GM19468 (cell line): Measurements from ENCODE around the gene GLIS2.
"Not testable (repeated sequence)": the region's sequence is repeated elsewhere in the genome, so short reads cannot be mapped to it uniquely, and the experiment has no call there.

ENCODE experiments used
- ATAC-seq: cut with Tn5 transposase; IDR thresholded peaks from one replicate; pipeline ENCODE4 v1.9.1; 2021; ENCODE audit warnings: mild to moderate bottlenecking, moderate library complexity, moderate number of reproducible peaks; ENCODE audit not compliant: unreplicated experiment; ENCODE audit errors: extremely low read depth

Gene GLIS2

DNA sequence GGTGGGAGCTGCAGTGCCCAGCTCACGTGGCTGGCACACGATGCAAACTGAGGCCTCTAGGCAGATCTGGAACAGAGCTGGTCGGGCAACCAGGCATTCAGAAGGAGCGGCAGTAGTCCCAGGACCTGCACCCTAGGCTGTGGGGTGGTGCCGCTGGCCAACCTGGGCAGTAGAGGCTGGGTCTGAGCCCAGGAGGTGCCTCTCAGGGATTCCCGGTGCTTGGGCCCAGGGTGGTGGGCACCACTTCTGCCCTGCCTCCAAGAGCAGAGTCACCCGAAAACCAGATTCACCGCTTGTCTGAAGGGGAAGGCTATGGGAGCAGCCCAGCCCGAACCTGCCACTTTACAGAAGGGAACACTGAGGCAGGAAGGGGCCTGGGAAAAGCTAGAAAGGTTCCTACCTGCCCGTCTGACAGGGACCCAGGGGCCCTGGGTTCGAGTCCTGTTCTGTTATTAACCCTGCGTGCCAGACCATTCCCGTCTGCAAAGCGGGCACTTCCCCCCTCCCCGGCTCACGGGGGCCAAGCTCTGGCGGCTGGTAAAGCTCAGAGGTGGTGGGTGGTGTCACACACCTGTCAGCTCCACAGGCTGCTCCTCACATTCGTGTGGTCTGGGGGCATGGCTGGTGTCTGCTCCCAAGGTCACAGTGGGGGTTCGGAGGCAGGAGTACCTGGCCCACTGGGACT, 16.9 kb downstream of the GLIS2 start:
- no peak for ATAC-seq

DNA sequence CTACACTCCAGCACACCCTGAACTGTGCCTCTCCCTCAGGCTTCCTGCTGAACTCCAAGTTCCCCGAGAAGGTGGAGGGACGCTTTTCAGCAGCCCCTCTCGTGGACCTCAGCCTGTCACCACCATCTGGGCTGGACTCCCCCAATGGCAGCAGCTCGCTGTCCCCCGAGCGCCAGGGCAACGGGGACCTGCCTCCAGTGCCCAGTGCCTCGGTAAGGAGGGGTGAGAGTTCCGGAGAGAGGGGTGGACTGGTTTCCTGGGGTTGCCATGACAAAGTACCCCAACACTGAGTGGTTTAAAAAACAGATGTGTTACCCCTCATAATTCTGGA, 17.4 kb downstream of the GLIS2 start:
- no peak for ATAC-seq

DNA sequence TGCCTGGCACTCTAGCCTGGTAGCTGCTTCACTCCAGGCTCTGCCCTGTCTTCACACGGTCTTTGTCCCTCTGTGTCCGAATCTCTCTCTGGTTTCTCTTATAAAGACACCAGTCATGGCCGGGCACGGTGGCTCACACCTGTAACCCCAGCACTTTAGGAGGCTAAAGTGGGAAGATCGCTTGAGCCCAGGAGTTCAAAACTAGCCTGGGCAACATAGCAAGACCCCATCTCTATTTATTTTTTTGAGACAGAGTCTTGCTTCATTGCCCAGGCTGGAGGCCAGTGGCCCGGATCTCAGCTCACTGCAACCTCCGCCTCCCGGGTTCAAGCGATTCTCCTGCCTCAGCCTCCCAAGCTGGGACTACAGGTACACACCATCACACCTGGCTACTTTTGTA, 17.8 kb downstream of the GLIS2 start:
- not testable (repeated sequence) for ATAC-seq

DNA sequence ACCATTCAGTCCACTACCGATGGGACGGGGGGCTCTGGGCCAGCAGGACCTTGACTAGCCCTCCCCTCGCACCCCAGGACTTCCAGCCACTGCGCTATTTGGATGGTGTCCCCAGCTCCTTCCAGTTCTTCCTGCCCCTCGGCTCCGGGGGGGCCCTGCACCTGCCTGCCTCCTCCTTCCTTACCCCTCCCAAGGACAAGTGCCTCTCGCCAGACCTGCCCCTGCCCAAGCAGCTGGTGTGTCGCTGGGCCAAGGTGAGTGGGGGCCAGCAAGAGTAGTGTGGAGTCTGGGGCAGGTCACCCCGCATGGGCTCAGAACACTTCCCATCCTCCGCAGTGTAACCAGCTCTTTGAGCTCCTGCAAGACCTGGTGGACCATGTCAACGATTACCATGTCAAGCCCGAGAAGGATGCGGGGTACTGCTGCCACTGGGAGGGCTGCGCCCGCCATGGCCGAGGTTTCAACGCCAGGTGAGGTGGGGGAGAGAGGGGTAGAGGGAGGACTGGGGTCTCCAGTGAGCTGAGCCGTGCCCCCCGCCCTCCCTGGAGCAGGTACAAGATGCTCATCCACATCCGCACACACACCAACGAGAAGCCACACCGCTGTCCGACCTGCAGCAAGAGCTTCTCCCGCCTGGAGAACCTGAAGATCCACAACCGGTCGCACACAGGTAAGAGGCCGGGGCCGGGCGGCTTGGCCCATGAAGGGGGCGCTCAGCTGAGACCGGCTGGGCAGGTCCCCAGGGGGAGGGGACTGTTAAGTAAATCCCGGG, 19.0 kb downstream of the GLIS2 start:
- ATAC-seq: no peak

DNA sequence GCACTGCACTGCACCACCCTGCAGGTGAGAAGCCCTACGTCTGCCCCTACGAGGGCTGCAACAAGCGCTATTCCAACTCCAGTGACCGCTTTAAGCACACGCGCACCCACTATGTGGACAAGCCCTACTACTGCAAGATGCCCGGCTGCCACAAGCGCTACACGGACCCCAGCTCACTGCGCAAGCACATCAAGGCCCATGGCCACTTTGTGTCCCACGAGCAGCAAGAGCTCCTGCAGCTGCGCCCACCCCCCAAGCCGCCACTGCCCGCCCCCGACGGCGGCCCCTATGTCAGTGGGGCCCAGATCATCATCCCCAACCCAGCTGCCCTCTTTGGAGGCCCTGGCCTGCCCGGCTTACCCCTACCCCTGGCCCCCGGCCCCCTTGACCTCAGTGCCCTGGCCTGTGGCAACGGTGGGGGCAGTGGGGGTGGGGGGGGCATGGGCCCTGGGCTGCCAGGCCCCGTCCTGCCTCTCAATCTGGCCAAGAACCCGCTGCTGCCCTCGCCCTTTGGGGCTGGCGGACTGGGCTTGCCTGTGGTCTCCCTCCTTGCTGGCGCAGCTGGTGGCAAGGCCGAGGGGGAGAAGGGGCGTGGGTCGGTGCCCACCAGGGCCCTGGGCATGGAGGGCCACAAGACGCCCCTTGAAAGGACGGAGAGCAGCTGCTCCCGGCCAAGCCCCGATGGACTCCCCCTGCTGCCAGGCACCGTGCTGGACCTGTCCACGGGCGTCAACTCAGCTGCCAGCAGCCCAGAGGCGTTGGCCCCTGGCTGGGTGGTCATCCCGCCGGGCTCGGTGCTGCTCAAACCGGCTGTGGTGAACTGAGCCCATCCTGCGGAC, 21.1 kb downstream of the GLIS2 start:
- ATAC-seq: no peak

DNA sequence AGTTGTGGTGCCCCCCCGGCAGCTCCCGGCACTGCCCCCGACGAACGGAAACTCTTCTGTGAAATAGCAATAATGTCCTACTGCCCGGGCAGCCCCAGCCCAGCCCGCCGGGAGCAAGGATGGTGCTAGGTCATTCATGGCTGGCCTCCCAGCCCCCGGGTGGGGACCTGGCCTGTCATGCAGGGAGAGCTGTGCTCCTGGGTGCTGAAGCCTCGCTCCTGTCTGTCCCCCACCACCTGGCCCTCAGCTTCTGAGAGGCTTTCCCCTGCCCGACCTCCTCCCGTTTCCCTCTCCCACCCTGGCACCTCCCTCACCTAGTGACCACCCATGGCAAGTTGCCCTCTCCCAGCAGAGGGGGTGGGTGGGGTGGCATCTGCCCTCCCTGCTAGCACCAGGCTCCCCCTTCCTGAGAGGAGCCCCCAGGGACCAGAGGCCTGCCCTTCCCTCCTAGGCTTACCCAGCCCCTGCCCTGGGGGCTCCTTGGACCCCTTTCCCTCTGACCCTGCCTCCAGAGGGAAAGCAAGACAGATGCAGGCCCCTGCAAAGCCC, 21.7 kb downstream of the GLIS2 start:
- ATAC-seq: no peak

DNA sequence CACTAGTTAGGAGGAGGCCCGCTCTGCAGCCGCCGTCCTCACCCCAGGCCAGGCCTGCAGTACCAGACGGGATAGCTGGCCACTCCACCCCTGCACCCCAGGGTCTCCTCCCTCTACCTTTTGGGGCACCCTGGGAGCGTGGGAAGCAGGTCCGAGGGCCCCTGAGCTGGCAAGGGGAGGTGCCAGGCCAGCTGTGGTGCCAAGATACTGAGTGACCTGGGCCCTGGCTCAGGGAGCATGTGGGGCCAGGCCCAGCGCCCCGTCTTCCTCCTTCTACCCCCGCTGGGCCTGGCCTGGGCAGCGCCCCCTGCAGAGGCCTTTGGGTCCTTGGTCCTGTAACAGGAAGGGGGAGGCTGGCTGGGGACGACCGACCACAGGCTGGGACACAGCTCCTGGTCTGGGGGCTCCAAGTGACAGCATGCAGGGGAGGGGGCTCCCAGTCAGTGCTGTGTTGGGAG, 22.3 kb downstream of the GLIS2 start:
- no peak for ATAC-seq

DNA sequence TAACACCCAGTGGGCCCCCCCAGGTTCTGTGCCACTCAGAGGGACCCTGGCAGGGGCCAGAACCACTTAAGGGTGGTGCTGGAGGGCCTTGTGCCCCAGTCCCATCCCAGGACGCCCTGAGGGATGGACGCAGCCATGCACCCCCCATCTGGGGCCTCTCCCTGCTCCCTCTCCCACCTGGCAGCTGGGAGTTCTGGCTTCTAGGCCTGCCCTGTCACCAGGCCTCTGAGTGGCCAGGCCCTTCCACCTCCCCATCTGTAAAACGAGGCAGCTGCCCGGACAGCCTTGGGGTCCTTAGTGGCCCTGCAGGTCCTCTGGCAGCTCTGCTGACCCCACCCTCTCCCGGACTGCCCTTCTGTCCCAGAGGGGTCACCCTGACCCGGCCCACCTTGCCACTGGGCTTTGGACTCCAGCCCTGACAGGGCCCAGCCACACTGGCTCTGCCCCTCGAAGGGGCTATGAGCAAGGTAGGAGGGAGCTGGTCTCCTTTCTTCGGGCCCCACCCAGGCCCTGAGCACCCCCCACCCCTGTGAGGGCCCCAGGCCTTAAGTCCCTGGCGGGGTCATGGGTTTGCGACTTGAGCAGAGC, 22.9 kb downstream of the GLIS2 start:
- ATAC-seq: no peak

DNA sequence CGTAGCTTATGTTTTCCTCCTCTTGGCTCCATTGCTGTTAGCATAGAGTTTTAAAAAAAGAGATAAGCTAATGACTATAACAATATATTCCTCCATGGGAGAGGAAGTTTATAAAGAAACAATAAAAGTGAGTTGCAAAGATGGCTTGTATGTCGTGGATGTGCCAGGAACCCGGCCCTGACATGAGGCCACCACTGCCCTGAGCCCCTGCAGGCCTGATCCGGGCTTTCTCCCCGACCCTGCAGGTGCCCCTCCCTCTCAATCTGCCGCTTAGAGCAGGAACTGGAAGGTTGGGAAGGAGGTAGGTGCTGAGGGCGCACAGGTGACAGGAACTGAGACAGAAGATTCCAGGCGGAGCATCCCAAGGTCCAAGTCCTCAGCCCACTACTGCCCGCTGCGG, 23.6 kb downstream of the GLIS2 start:
- ATAC-seq: no peak

DNA sequence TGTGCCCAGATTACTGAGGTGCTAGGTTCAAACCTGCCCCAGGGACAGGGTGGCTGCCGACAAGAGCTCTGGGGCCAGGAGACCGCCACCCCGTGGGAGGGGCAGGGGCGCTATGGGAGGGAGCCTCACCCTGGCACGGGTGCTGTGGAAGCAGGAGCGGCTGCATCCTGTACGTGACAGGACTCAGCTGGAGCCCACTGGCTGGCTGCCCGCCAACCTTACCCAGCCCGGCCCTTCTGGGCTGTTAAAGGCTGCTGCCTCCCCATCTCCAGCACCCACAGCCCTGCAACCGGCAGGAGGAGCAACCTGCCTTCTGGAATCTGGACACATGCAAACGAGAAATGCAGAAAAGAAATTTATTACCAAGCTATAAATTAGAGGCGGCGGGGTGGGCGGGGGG, 24.0 kb downstream of the GLIS2 start:
- no peak for ATAC-seq

DNA sequence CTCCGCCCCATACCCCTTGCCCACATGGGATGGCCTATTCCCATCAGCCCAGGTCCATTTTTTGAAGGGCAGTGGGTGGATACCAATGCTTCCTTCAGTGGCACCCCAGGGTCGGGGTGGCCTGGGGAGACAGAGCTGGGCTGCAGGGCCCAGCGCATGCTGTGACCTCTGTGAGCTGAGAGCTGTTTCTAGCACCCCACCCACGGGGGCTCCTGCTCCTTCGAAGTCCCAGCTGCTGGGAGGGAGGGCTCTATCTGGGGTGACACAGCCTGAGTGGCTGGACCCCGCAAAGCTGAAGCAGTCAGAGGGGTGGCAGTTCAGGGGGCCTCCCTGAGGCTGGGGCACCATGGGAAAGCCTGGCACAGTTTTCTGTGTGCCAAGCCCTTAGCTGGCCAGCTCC, 24.6 kb downstream of the GLIS2 start:
- ATAC-seq: no peak

DNA sequence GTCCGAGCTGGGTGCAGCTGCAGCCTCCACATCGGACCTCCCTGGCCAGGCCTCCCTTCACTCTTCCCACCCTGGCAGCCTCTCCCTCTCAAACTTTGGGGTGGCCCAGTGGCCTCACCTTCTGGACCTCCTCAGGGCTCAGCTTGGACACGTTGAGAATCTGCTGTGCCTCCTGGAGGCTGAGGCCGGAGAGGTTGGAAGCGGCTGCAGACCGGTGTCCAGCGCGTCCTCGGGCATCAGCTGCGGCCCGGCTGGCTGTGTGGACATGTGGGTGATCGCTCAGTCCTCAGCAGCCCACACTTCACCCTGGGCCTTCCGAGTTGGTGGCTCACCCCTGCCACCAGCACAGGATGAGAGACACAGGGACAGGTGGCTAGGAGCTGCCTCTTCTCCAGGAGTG, 25.4 kb downstream of the GLIS2 start:
- ATAC-seq: no peak

DNA sequence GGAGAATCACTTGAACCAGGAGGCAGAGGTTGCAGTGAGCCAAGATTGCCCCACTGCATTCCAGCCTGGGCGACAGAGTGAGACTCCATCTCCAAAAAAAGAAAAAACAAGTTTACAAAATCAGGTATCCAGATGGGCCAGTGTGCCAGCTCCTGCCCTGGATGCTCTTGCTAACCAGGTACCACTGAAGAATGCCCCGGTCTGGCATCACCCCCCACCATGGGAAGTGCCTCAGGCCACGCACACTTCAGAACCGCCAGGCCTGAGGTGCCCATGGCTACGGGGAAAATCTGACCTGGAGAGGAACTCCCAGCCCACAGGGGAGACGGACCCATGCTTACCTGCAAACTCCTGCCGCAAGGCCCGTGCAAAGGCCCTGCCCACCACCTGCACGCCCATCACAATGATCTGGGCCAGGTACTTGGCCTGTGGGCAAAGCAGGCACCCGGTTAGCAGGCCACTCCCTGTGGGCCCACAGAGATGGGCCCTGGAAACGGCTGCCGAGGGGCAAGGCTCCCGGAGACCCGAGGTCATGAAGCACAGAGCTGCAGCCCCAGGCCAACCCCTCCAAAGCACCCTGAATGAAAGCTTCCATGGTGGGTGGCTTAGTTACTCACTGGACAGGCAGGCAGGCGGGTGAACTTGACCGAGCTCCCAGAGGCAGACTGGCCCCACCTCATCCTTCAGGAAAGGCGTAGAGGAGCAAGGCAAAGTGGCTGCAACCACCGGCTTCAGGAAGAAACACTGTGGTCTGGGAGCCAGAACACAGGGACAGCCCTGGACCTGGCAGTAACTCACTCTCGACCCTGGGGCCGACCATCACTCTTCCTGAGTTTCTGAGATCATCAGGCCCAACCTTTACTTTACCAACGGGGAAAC, 27.2 kb downstream of the GLIS2 start:
- ATAC-seq: no peak

DNA sequence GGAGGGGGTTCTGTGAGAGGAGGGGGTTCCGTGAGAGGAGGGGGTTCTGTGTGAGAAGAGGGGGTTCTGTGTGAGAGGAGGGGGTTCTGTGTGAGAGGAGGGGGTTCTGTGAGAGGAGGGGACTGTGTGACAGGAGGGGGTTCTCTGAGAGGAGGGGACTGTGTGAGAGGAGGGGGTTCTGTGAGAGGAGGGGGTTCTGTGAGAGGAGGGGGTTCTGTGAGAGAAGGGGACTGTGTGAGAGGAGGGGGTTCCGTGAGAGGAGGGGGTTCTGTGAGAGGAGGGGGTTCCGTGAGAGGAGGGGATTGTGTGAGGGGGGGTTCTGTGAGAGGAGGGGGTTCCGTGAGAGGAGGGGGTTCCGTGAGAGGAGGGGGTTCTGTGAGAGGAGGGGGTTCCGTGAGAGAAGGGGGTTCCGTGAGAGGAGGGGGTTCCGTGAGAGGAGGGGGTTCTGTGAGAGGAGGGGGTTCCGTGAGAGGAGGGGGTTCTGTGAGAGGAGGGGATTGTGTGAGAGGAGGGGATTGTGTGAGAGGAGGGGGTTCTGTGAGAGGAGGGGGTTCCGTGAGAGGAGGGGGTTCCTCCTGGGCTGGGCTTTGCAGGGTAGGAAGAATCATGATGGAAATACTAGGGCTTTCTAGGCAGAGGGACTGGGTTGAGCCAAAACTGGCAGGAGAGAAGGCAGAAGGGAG, 28.6 kb downstream of the GLIS2 start:
- not testable (repeated sequence) for ATAC-seq

DNA sequence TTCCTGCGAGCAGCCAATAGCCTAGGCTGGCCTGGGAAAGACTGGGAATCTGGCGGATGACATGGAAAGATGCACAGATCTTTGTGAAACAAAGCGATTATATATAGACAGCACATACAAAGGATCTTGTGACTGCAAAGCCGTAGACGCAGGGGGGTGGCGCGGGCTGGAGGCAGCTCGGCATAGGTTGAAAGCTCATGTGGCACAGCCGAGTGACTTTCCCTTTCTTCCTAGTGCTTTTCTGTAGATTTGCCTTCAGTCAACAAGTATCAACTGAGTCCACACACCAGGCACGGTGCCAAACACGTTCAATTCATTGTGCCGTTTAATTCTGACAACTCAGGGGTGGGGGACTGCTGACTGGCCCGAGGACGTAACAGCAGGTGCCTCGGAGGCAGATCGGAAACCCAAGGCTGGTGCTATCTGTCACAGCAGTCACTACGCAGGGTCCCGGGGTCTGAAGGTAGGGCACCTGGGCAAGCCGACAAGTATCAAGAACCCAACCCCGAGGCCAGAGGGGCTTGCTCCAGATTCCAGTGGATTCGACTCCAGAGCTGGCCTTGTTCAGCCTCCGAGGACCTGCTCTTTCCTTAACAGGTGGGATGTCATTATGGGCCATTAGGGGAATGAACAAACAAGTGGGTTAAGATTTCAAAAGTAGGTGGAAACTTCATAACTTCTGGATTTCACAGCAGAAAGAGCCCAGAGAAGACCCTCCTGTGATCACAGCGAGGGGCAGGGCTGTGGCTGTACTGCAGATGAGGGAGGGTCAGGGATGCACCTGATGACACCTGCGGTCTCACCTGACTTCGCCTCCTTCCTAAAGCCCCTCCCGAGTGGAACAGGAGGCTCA, 29.3 kb downstream of the GLIS2 start:
- no peak for ATAC-seq

DNA sequence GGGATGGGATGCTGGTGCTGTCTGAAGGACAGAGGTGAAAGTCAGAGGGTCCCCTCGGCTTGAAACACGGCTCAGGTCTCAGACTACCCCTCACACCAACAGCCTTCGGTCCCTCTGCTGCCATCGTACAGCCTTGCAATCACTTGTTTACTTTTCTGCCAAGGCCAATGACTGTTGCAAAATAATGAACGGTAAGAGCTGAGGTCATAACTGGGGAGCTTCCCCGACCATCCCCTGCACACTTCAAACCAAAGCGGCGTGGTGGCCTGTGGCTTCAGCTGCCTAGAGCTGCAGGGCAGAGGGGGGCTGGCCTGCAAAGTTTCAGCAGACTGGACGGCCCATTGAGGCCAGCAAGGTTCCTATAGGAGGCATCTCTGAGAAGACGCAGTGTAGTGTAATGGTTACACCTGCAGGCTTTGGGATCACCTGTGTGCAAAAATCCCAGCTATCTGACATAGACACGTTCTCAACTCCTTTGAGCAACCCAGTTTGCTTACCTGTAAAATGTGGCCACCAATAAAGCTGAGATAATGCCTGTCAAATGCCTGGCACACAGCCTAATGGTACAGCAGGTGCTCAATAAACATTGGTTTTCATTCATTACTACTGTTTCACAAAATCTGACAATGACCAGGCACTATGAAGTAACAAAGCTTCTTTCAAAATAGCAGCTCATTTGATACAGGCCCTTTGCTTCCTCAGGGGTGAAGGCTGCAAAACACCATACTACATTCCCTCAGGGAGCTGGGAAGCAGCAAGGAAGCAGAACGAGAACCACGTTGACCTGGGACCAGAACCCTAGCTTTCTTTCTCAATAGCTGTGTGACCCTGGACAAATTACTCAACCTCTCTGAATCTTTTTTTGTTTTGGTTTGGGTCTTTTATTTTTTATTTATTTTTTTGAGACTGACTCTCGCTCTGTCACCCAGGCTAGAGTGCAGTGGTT, 30.2 kb downstream of the GLIS2 start:
- no peak for ATAC-seq

DNA sequence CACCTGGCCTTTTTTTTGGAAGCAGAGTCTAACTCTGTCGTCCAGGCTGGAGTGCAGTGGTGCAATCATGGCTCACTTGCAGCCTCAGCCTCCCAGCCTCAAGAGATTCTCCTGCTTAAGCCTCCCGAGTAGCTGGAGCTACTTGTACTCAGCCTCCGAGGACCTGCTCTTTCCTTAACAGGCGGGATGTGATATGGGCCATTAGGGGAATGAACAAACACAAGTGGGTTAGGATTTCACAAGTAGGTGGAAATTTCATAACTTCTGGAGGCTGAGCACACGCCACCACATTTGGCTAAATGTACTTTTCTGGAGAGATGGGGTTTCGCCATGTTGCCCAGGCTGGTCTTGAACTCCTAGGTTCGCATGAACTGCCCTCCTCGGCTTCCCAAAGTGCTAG, 31.1 kb downstream of the GLIS2 start:
- no peak for ATAC-seq
